HepG2 (cell line): Measurements from ENCODE around the gene KANSL3.

ENCODE experiments used
- PLRG1 ChIP-seq: fragments of 450-650 bp; conservative IDR thresholded peaks from 2 replicates; pipeline ENCODE4 v1.6.1; 2016
- YY1 ChIP-seq: IDR thresholded peaks from 2 replicates; pipeline ENCODE4 v1.6.1; 2011; ENCODE audit warnings: low read length, low read depth, moderate library complexity, mild to moderate bottlenecking; ENCODE audit not compliant: insufficient read depth, insufficient replicate concordance
- ZNF282 ChIP-seq: fragments of 450-650 bp; IDR thresholded peaks from 2 replicates; pipeline ENCODE4 v1.6.1; 2018; ENCODE audit not compliant: partially characterized antibody
- ZNF414 ChIP-seq: sonication (generic); formaldehyde crosslinking; IDR thresholded peaks from 2 replicates; pipeline ENCODE4 v1.5.0; 2020; ENCODE audit warnings: missing genetic modification reagents
- ZSCAN31 ChIP-seq: sonication (generic); formaldehyde crosslinking; IDR thresholded peaks from 2 replicates; pipeline ENCODE4 v1.5.0; 2020; ENCODE audit warnings: low read depth, mild to moderate bottlenecking, missing genetic modification reagents
- TF ChIP-seq, protein P1 (sequence below): sonication (generic); formaldehyde crosslinking; IDR thresholded peaks from 2 replicates; pipeline ENCODE4 v1.5.0; 2020; ENCODE audit warnings: mild to moderate bottlenecking, missing genetic modification reagents, moderate library complexity

- TF ChIP-seq ZSCAN31: no peak
- TF ChIP-seq YY1: no peak
- no peak for TF ChIP-seq ZNF414 (CRISPR knock-in tag)
- TF ChIP-seq, protein P1, sequence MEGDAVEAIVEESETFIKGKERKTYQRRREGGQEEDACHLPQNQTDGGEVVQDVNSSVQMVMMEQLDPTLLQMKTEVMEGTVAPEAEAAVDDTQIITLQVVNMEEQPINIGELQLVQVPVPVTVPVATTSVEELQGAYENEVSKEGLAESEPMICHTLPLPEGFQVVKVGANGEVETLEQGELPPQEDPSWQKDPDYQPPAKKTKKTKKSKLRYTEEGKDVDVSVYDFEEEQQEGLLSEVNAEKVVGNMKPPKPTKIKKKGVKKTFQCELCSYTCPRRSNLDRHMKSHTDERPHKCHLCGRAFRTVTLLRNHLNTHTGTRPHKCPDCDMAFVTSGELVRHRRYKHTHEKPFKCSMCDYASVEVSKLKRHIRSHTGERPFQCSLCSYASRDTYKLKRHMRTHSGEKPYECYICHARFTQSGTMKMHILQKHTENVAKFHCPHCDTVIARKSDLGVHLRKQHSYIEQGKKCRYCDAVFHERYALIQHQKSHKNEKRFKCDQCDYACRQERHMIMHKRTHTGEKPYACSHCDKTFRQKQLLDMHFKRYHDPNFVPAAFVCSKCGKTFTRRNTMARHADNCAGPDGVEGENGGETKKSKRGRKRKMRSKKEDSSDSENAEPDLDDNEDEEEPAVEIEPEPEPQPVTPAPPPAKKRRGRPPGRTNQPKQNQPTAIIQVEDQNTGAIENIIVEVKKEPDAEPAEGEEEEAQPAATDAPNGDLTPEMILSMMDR: no peak
- no peak for TF ChIP-seq ZNF282
- TF ChIP-seq PLRG1: no peak
These were observed 19.4 kb downstream of the KANSL3 start for GRCh38 chr2:96618596-96619283.
